HL-60/S4 (cell line): Measurements from ENCODE around the gene CCN5.
"Not testable (repeated sequence)": the region's sequence is repeated elsewhere in the genome, so short reads cannot be mapped to it uniquely, and the experiment has no call there.

Experiments
- in situ Hi-C: fragments of 300-500 bp; cut with MboI; formaldehyde crosslinking; loops from 2 replicates; pipeline ENCODE4 v1.14.3; 2022; ENCODE audit warnings: low sequenced_read_pairs

CCN5 gene

DNA sequence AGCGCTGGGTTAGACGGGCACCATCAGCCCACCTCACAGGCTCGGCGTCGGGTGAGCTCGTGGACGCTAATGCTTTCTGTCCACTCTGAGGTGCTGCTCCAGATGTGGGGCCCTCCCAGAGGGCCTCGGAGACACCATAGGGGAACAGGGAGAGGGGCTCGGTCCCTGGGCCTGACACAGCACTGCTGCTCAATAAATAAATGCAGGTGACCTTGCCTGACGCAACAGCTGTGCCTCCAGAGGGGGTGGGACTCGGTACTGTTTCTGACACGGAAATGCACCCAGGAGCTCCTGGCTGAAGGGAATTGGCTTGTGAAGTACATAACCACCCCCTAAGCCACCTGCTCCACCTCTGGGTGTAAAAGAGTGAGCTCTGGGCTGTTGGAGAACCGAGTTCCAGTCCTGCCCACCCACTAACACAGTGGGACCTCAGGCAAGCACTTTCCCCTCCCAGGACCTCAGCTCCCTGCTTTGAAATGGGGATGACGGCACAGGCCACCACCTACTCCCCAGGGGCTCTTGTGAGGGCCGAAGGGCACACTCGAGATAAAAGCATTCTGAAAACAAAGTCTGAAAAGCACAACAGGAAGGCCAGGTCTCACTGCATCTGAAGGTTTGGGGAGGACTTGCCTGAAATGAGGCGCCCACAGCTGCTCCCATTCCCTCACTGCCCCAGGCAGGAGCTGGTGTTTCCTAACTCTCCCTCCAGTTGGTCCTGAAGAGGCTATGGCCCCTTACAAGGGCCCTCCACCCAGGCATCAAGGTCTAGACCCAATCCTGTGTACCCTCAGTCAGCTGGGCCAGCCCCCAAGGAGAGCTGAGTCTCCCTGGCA, 37.1 kb downstream of the CCN5 start:
- in situ Hi-C loops: no loop called here

DNA sequence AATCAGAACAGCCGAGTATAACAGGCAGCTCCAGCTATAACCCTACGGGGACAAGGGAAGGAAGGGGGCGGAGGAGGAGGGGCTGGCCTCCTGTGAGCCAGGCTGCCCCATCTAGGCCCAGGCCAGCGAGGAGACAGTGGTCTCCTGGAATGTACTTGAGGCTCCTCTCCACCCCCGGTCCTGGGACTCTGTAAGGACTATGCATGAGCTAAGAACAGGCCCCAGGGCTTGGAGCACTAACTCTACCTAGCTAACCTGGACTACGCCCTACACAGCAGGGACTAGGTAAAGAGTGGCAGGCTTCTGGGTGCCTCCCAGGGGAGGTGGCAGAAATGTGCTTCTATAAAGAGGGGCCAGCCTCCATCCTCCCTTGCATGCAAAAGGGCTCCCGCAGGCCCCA, 39.4 kb downstream of the CCN5 start:
- in situ Hi-C loops: no loop called here

DNA sequence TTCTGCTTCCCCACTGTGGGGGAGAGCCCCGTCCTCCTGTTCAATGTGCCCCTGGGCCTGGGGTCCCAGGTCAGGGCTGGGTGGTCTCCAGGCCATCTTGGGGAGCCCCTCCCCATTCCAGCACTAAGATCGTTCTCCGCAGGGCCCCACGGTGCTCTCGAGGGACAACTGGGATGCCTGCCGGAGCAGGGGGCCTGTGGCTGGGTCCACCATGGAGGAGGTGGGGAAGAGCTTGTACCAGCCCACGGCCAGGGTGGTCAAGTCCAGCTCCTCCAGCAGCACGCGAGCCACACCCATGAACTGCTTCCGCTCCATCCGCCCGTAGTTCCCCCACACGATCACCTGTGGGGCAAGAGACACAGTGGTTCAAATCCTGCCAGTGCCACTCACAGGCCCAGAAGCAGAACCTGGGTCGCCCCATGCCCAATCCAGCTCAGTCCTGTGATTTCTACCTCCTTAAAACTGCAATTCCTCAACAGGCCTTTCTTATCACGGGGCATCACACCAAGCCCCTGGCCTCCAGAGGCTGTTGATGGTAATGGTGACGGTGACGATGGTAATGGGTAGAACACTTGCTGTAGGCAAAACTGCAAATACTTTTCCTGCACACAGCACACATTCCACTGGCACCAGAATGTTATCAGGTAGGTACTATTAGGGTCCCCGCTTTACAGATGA, 41.0 kb downstream of the CCN5 start:
- in situ Hi-C loops: no loop called here

DNA sequence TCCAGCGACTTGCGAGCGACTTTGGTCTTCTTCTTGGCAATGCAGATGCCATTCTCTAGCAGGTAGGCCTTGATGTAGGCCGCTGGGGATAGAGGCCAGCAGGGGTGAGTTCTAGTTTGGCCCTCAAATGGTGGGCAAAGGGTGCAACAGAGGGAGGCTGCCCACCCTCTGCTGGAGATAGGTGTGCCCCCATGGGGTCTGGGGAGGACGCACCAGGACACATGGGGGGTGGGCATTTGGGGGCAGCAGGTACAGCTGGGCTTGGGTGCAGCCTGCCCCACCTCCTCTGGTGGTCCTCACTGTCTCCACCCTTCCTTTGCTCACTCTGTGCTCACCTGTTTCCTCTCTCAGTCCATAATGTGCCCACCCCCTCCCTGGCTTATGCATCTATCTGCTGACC, 41.8 kb downstream of the CCN5 start:
- in situ Hi-C loops: no loop called here

DNA sequence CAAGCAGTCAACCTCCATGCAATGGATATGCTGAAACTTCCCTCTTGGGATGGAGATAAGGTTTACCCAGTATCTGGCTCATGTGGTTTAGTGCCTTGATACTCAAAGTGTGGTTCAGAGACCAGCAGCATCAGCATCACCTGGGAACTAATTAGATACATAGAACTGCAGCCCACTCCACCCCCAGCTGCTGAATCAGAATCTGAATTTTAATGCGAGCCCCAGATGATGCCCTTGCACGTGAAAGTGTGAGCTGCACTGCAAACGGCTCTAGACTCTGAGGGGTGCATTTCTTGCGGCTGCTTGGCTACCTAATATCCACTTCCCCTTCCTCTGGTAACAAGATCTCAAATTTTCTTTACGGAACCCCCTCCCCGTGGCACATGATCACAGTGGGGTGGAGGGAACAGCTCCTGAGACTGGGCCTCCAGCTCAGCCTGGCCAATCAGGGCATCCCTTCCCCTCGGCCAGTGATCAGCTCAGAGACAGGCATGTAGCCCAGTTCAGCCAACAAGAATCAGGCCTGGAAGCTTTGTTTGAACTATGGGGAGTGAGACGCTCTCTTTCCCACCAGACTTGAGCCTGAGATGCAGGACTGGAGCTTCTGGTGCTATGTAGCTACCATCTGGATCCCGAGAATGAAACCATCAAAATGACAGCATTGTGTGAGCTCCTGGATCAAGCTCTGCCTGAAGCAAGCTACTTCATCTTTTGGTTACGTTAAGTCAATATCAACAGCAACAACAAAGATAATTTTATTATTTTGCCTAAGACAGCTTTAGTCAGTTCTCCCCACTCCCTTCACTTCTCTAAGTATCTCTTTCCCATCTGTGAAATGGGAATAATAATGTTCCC, 43.3 kb downstream of the CCN5 start:
- in situ Hi-C loops: no loop called here

DNA sequence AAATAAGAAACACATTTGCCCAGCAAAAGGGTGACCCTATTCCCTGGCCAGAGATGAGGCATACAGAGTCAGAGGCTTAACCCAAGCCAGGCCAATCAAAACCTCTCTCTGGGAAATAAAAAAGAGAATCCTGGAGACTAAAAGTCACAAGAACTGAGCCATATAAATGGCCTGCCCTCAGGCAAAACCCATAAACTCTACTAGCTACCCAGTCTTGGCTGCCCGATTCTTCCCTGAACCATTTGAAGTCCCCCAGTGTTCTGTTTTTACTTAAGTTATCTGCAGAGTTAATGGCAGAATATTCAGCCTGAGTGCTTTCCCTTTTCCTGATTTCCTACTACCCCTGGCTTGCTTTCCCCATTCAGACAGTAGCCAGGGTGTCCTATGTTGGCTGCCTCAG, 44.4 kb downstream of the CCN5 start:
- in situ Hi-C loops: no loop called here

DNA sequence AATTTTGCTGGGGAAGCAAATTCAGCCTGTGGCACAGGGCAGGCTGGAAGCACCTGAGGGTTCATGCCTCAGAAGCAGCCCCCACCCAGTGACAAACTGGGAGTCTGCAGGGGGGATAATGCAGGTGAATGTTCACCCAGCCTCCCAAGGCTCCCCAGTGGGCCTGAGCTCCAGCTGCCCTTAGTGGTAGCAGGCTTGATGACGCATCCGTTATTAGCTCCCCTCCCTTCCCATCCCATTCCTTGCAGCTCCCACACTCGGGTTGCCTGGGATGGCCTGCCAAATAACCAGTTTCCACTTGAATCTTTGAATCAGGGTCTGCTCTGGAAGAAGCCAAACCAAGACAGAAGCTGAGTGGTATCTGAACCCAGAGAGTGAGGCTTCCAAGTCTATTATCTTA, 46.3 kb downstream of the CCN5 start:
- in situ Hi-C loops: no loop called here

DNA sequence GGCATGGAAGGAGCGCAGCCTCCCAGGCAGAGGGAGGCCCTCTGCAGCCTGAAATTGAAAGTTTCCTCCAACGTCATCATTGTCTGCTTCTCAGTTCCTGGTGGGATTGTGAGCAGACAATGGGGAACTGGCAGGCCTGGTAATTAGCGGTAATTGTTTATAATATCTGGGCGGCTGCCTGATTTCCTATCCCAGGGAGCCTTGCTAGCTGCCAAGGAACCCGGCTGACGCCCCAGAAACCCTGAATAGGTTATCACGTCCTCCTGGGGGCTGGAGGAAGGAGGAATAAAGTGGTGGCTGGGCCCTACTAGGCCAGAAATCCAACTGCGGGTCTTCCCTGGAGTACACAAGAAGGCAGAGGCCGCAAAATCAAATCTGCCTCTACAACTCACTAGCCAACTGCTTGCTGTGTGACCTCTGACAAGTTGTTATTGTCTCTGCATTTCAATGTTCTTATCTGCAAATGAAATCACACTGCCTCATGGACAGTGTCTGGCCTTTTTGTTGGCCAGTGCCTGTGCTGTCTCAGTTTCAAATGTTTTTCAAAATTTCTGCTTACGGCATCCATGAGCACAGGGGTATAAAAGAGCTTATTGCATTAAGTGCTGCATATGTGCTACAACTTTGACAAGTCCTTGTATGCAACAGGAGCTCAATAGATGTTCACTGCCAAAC, 47.4 kb downstream of the CCN5 start:
- in situ Hi-C loops: no loop called here

DNA sequence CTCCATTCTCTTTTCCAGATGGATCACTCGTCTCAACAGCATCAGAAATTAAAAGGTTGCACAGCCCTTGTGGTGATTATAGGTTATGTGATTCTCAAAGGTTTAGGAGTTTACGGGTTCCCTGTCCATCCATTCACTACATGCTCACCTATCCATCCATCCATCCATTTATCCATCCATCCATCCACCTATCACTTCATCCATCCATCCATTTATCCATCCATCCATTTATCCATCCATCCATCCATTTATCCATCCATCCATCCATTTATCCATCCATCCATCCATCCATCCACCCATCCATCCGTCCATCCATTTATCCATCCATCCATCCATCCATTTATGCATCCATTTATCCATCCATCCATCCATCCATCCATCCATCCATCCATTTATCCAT, 48.6 kb downstream of the CCN5 start:
- in situ Hi-C loops: not testable (repeated sequence)

DNA sequence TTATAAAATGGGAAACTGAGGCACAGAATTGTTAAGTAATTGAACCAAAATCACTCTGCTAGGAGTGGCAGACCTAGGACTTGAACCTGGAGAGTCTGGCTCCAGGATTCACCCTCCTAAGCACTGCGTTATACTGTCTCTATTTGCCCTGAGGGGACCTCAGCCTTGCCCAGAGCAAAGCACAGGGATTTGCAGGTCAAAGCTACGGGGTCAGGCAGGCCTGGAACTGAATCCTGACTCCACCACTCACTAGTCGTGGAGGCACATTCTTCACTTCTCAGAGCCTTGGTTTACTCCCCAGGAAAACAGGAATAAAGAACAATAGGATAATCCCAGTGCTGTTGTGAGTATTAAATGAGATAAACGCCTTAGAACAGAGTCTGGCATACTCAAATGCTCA, 49.9 kb downstream of the CCN5 start:
- in situ Hi-C loops: no loop called here

DNA sequence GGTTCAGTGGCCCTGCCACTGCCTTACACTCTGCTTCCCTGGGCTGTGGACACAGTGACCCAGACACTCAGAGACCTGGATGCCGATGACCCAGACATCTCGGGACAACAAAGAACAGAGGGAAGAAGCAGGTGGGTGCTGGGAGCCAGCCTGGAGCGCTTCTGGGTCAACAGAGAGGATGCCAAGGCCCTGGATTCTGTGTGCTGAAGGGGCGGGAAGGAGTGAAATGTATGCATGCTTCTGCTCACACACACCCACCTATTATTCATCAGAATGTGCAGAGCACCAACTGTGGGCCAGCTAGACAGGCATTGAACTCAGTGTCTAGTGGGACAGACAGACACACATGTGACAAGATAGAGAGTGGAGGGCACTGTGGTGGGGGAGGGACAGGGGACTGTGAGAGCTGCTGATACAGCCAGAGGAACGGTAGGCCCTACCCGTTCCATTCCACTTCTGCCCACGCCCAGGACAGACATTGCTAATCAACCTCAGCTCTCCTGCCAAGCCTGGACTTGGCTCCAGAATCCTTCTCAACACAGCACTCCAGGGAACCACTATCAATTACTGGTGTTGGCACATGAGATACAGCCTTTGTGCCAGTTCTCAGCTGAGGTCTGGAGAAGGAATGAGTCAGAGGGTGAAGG, 50.7 kb downstream of the CCN5 start:
- in situ Hi-C loops: no loop called here

DNA sequence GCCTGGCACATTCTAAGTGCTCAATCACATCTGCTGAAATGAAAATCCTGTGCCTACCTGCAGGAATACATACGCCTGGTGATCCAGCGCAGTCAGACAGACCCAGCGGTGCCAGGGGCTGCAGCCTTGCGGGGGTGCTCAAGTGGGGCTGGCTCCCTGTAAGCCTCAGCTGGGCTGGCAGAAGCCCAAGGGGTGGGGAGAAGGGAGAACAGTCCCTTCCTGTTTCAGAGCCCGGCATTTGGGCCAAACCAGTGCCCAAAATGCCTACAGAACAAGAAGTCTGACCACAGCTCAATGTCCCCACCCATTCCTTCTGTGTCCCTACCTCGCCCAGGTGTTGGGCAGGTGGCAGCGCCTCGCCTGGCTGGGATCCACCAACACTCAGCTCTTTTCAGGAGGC, 53.1 kb downstream of the CCN5 start:
- in situ Hi-C loops: no loop called here

DNA sequence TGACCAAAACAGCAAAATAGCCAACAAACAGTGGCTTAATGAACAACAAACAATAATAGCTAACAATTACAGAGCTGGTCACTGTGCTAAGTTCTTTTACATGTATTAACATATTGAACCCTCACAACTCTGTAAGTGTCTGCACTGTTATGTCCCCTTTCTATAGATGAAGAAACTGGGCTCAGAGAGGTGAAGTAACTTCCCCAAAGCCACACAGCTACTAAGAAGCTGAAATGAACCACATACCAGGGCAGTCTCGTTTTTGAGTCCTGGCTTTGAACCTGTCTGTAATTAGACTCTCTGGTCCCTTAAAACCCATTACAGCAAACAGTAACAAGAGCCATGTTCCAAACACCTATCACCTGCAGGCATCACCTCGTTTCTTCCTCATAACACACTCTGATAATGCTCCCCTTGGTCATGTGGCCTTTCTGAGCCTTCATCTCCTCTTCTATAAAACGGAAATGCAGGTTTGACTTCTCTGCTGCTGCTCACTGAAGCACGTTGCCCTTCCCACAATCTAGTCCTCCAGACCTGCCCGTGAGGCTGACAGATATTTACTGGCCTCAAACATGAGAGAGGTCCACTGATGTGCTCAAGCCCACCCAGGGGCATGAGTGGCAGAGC, 53.8 kb downstream of the CCN5 start:
- in situ Hi-C loops: no loop called here

DNA sequence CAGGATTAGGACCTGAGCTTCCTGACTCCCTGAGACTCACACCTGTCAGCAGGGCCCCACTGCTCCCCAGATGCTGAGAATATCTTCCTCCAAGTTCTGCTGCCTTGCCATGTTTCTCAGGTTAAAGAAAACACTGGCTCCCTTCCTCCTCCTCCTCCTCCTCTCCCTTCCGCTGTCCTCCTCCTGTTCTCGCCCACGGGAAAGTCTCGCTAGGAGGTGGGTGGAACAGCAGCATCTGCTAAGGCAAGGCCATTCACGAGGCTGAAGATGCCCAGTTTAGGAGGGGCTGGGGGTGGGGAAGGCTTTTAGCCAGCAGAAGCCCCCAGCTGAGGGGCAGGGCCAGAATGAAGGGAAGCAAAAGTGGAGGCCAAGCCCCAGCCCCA, 54.3 kb downstream of the CCN5 start:
- in situ Hi-C loops: no loop called here

DNA sequence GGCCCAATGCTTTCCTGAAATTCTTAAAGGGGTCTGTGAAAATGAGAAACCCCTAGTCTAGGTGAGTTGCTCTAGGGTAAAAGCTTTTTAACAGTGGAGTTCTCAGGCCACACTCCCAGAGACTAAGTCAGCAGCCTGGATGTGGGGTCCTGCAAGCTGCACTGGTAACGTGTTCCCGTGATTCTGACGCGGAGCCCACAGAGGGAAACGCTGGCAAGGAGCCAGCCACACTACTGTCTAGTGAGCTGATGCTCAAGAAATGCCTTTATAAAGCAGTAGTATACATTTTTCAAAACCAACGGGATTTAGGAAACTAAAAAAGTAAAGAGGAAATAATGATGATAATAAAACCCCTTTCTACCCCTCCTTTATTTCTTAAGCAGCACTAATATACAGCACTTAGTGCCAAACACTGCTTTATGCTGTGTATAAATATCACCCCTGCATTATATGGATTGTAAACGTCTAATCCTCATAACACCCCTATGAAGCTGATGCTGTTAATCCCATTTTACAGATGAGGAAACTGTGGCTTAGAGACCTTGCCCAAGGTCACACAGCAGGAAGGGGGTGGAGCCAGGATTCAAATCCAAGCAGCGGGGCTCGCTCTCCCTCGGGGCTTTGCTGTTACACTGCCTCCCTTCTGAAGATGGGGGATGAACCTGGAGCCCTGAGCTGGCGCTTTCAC, 55.5 kb downstream of the CCN5 start:
- in situ Hi-C loops: no loop called here

DNA sequence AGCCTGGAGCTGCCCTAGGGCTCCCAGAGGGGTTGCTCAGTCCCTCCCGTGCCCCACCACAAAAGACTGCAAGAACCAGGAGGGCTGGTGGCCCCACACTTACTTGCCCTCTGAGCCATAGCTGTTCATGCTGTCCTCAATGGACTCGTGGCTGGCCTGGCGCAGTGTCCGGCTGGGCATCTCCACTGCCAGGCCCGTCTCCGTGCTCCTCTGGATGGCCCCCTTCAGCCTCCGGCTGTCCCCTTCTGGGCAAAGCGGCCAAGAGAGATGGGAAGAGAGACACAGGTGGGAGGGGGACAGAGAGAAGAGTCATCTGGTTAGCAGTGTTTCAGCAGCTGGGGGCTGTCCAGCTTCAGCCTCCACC, 56.0 kb downstream of the CCN5 start:
- in situ Hi-C loops: no loop called here

DNA sequence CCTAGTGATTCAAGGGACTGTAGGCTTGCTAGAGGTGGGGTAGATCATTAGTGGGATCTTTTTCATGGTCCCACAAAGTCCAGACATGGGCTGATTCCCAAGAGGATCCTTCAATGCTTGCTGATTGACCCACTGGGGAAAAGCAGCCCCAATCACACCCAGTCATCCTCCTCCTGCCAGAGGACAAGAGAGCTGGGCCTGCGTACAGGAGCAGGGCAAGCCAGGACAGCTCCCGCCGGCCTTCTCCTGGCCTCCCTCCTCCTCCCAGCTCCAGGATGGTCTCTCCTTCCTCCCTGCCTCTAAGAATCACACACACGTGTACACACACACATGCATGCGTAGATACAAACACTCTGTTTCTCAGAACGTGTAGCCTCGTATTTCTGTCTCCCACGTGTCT, 57.5 kb downstream of the CCN5 start:
- in situ Hi-C loops: no loop called here

DNA sequence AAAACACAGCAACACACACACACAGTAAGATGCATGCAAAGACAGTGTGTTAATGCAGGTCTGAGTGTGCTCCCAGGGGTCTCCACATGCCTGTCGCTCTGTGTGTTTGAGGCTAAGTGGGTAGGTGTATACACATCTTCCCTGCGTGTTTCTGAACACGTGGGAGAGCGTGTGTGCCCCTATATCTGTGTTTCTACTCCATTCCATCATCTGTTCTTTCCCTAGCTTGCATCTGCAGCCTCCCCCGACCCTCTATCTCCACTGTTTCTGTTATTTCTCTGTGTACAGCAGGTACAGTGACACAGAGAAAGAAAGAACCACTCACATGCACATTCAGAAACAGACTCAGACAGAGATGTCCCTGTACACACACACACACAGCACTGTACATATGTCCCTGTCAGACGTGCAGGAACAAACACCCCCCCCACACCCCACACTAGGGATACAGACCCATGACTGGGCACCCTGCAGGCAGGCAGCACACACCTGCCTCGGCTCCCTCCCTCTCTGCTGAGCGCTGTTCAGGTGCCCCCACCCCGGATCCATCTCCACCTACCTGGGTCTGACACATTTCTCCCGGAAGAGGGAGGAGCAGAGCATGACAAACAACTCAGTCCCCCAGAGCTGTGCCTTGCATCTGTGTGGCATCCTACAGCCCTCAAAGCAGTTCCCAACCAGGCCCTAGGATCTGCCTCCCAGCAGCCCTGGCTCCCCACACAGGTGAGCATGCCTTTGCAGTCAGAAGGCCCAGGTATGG, 58.1 kb downstream of the CCN5 start:
- in situ Hi-C loops: no loop called here

DNA sequence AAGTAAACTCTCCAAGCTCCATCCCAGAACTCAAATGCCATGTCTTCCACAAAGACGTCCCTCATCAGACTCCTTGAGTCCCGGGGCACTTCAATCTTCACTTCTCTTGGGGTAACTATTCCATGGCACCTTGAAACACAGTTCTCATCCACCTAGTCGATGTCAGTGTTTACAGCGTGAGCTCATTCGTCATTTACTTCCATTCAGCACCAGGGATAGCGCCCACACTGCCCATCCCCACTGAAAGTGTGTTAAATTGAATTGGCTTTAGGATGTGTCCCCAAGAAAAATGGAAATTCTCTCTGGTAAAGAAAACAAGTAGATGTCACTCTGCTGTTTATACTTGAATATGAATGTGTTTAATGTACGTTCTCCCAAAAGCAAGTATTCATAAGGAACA, 61.8 kb downstream of the CCN5 start:
- in situ Hi-C loops: no loop called here
